NB4 (cell line): Measurements from ENCODE around the gene SQOR.

Experiments used
- CTCF ChIP-seq: IDR thresholded peaks from one replicate; pipeline ENCODE4 v1.5.1; 2012; ENCODE audit warnings: low read depth, low read length
- POLR2A ChIP-seq: IDR thresholded peaks from 2 replicates; pipeline ENCODE4 v1.6.1; 2011; ENCODE audit warnings: mild to moderate bottlenecking; ENCODE audit not compliant: insufficient read length; ENCODE audit errors: extremely low read depth
- TF ChIP-seq, protein P1 (sequence below): IDR thresholded peaks from 2 replicates; pipeline ENCODE4 v1.6.1; 2011; ENCODE audit warnings: low read depth, low read length

- TF ChIP-seq POLR2A (no peak), CTCF (no peak)
- TF ChIP-seq, protein P1, sequence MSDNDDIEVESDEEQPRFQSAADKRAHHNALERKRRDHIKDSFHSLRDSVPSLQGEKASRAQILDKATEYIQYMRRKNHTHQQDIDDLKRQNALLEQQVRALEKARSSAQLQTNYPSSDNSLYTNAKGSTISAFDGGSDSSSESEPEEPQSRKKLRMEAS: no peak
These were observed 6.5 kb downstream of the SQOR start for GRCh38 chr15:45641374-45641781.
